Left lobe of liver (tissue), 2 donors: ENCODE data around the gene OR11G2. TPM values are rescaled to one million over a fixed set of nuclear protein-coding genes. Genes with fewer than 3 reads are reported as not detected.
"Not testable (repeated sequence)": the region's sequence is repeated elsewhere in the genome, so short reads cannot be mapped to it uniquely, and the experiment has no call there.

Source experiments
- ATAC-seq: fragments of 200-7000 bp; cut with Tn5 transposase; one replicate; pipeline ENCODE4 v1.9.1; 2020; ENCODE audit warnings: mild to moderate bottlenecking, moderate library complexity
- DNase-seq: peaks from one replicate; pipeline ENCODE4 v3.0.0-alpha.2; 2020; ENCODE audit warnings: low spot score
- total RNA-seq: library from RNA; stranded (reverse); gene quantifications from one replicate; pipeline ENCODE4 v1.2.1, GENCODE V29; 2021
- donor health status: DM: no; HTN: no; CAD: no; lungs with moderate emphysema.
- donor health status: DM: no; HTN: yes; CAD: no.

The OR11G2 gene
- total RNA-seq, 1 donor from 2014 or later, result not detected

GRCh38 chr14:20219033-20219432 is 28.3 kb downstream of the OR11G2 start:
- ATAC-seq, result no peak
- no peak for DNase-seq

- ATAC-seq (no peak), DNase-seq (no peak)
These were observed 32.7 kb downstream of the OR11G2 start, which contains the start of gene OR11H6 for GRCh38 chr14:20223410-20223809. TSS of gene OR11H6 (plus strand) at chr14:20223710. CDS start at chr14:20223710, 0 bp downstream.

GRCh38 chr14:20228681-20229080 is 38.0 kb downstream of the OR11G2 start, which contains the start of gene OR11H7:
TSS of gene OR11H7 (plus strand) at chr14:20228981.
- ATAC-seq (no peak), DNase-seq (no peak)

GRCh38 chr14:20235415-20235814 is 44.7 kb downstream of the OR11G2 start:
- DNase-seq, ATAC-seq: not testable (repeated sequence)

- ATAC-seq (peak; percentile 50), DNase-seq (no peak)
These were observed 57.0 kb downstream of the OR11G2 start for GRCh38 chr14:20247646-20248246.

Other genes with a start within 250 kb of the OR11G2 start
- gene OR4K15, start 215.3 kb upstream of the OR11G2 start, total RNA-seq, result not detected
- not detected for gene OR4Q2, start 188.7 kb upstream of the OR11G2 start, total RNA-seq
- not detected for gene OR4K14, start 171.6 kb upstream of the OR11G2 start, total RNA-seq
- not detected for gene OR4K13, start 154.9 kb upstream of the OR11G2 start, total RNA-seq
- gene OR4L1, start 130.9 kb upstream of the OR11G2 start, total RNA-seq, result not detected
- gene OR4K17, start 80.2 kb upstream of the OR11G2 start, total RNA-seq, result not detected
- gene OR4N5, start 52.1 kb upstream of the OR11G2 start, total RNA-seq, result not detected
- not detected for gene OR11H6, start 32.8 kb downstream of the OR11G2 start, total RNA-seq
- not detected for gene OR11H7, start 38.1 kb downstream of the OR11G2 start, total RNA-seq
- not detected for gene OR11H4, start 48.4 kb downstream of the OR11G2 start, total RNA-seq
- gene TTC5, start 115.1 kb downstream of the OR11G2 start, total RNA-seq, result 4.3 TPM
- 30.5 TPM for gene CCNB1IP1, start 142.4 kb downstream of the OR11G2 start, total RNA-seq
- gene PARP2, start 152.7 kb downstream of the OR11G2 start, total RNA-seq, result 8.9 TPM
- 14.9 TPM for gene TEP1, start 222.6 kb downstream of the OR11G2 start, total RNA-seq
- gene KLHL33, start 245.3 kb downstream of the OR11G2 start, total RNA-seq, result 0.20 TPM